Body of pancreas (tissue), 4 donors: Measurements from ENCODE around the gene KLHL29. TPM values are rescaled to one million over a fixed set of nuclear protein-coding genes. Genes with fewer than 3 reads are reported as not detected.

Source experiments
- ATAC-seq: fragments of 150-250 bp; one replicate; pipeline ENCODE4 v1.9.1; 2016
- DNase-seq, 4 donors: peaks; one replicate each; pipeline ENCODE4 v3.0.0-alpha.2; 2019
- H3K27ac ChIP-seq, 4 donors: fragments of 200-600 bp; sonication (generic); 1 replicate in 3 of 4; 2 replicates in 1 of 4; pipeline versions ENCODE4 v1.5.1 to v1.6.1; 2016 to 2019; ENCODE audit warnings: mild to moderate bottlenecking in 1 of 4, mixed read lengths in 1 of 4, moderate library complexity in 1 of 4
- H3K27me3 ChIP-seq, 2 donors: fragments of 200-600 bp; sonication (generic); one replicate each; pipeline ENCODE4 v1.6.0; 2016; ENCODE audit warnings: mild to moderate bottlenecking in 1 of 2
- H3K36me3 ChIP-seq, 2 donors: fragments of 200-600 bp; sonication (generic); replicated peaks in 1 of 2; 2 replicates each; pipeline ENCODE4 v1.5.1; 2016; ENCODE audit warnings: low read depth in 2 of 2; ENCODE audit not compliant: insufficient read depth in 1 of 2
- H3K4me1 ChIP-seq: fragments of 200-600 bp; sonication (generic); one replicate; pipeline ENCODE4 v1.6.0; 2016
- H3K4me3 ChIP-seq, 2 donors: fragments of 200-600 bp; sonication (generic); 1 replicate in 1 of 2; 2 replicates in 1 of 2; pipeline ENCODE4 v1.5.1; 2016 to 2019
- H3K9me3 ChIP-seq, 3 donors: fragments of 200-600 bp; sonication (generic); 1 replicate in 2 of 3; 2 replicates in 1 of 3; pipeline ENCODE4 v1.5.1; 2016
- POLR2A ChIP-seq, 3 donors: fragments of 450-650 bp; IDR thresholded peaks; one replicate each; pipeline ENCODE4 v1.6.1; 2016; ENCODE audit warnings: antibody characterized with exemption in 3 of 3, mild to moderate bottlenecking in 2 of 3
- WGBS, 2 donors: methylation state at CpG; one replicate each; pipeline ENCODE4 v1.1.5; 2017; 5-methylcytosine and 5-hydroxymethylcytosine counted together
- intact Hi-C: fragments of 100-400 bp; cut with DNase I; formaldehyde crosslinking; loops from one replicate; pipeline ENCODE4 v1.15.1; 2023
- total RNA-seq, 2 donors: library from RNA; depleted of rRNA; stranded (reverse); fragments of >200 nt; gene quantifications; one replicate each; pipeline ENCODE4 v1.1.0, GENCODE V29; 2016
- TF ChIP-seq, protein P1 (sequence below), 7 experiments: fragments of 450-650 bp in 4 of 7; fragments of 200-600 bp in 3 of 7; sonication (generic) in 3 of 7; IDR thresholded peaks; one replicate each; pipeline ENCODE4 v1.5.1; 2016 to 2019; ENCODE audit warnings: antibody characterized with exemption in 7 of 7

Gene KLHL29
- total RNA-seq, 2 donors from 2014 or later, result 4.0 to 4.4 TPM

DNA sequence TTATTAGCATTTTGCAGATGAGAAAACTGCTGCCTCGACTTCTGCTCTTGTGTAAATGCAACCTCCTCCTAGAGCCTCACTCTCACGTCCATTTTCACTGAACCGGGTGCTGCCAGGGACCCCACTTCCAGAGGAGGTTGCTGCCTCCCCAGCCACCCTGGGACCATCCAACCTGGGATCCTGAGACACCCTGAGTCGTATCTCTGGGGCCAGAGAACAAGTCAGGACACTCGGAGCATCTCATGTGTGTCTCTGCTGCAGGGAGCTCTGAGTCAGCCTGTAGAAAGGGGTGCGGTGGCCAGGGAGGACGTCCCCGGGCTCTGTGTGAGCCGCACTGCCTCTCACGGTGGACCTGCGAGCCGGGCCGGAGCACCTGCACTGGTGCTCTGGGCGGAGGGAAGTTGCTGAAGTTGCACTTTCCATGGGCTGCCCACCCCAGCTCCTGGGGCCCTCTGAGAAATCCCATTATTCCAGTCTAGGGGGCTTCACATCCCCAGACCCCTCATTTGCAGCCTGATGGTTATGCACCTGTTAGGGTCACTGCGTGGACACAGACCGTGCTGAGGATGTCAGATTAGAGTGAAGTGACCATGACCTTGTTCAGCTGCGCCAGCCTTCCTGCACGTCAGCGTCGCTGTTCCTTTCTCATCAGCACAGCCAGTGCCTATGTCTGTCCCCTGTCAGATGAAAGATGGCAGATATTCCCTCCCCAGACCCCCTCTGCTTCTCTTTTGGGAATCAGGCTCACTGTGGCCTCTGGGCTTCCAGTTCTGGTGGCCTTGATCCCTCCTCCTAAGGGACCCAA is 230.4 kb downstream of the KLHL29 start:
- ATAC-seq, result no peak
- Histone ChIP-seq H3K9me3 (peaks cover 0 to 6% (median 0%) of the 10 kb centered on the region in 3 donors), H3K4me1 (no peaks in the 10 kb centered on the region), H3K4me3 (no peak overlapping the region), H3K36me3 (no peaks in the 10 kb centered on the region), H3K27me3 (no peaks in the 10 kb centered on the region), H3K27ac (no peak overlapping the region)
- WGBS, 2 donors, result 74 to 83% methylated on average over 7 to 20 of the region's 20 CpGs
- TF ChIP-seq, protein P1, sequence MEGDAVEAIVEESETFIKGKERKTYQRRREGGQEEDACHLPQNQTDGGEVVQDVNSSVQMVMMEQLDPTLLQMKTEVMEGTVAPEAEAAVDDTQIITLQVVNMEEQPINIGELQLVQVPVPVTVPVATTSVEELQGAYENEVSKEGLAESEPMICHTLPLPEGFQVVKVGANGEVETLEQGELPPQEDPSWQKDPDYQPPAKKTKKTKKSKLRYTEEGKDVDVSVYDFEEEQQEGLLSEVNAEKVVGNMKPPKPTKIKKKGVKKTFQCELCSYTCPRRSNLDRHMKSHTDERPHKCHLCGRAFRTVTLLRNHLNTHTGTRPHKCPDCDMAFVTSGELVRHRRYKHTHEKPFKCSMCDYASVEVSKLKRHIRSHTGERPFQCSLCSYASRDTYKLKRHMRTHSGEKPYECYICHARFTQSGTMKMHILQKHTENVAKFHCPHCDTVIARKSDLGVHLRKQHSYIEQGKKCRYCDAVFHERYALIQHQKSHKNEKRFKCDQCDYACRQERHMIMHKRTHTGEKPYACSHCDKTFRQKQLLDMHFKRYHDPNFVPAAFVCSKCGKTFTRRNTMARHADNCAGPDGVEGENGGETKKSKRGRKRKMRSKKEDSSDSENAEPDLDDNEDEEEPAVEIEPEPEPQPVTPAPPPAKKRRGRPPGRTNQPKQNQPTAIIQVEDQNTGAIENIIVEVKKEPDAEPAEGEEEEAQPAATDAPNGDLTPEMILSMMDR (IDR thresholded peaks at IDR 0.05), result no peak
- TF ChIP-seq POLR2A (IDR thresholded peaks at IDR 0.05), result no peak
- DNase-seq, result no peak
- intact Hi-C loops, result no loop called here

- H3K27ac ChIP-seq, result no peak overlapping the region
- H3K4me3 ChIP-seq, result no peak overlapping the region
- 39 to 59% methylated on average over 10 to 15 of the region's 15 CpGs for WGBS, 2 donors
- no peak for TF ChIP-seq POLR2A (IDR thresholded peaks at IDR 0.05)
- H3K4me1 ChIP-seq, result no peaks in the 10 kb centered on the region
- no peaks in the 10 kb centered on the region for H3K36me3 ChIP-seq
- intact Hi-C loops, result no loop called here
- DNase-seq (no peak), ATAC-seq (no peak)
- H3K9me3 ChIP-seq, result no peaks in the 10 kb centered on the region
- no peaks in the 10 kb centered on the region for H3K27me3 ChIP-seq
Observed at GRCh38 chr2:23616630-23617029, 231.7 kb downstream of the KLHL29 start.

DNA sequence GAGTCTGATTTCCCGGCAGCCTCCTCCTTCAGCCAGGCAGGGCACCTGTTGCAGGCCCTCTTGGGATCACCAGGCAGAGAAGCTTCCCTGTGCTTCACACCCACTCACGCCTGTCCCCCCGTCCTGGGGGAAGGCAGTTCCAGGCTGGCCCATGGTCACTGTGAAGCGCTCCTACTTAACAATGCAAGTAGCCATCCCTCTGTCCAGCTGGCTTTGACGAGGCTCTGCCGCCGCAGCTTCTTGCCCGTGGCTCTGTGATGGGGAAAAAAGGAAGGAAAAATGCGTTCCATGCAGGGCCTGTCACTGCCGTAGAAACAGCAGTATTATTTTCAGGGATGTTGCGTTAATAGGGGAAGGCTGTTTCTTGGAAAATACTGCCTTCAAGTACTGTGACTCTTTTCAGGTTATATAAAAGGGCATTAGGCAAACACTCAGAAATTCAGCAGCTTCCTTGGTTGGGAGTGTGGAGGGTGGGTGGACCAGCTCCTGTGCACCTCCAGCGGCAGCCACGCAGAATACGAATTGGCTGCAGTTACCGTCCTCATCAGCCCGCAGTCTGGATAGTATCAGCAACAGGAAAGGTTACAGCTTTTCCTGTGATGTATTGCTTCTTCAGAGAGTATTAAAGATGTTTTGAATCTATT is 232.3 kb downstream of the KLHL29 start:
- peak; percentile 65 for ATAC-seq
- TF ChIP-seq, protein P1 (IDR thresholded peaks at IDR 0.05), result no peak
- TF ChIP-seq POLR2A (IDR thresholded peaks at IDR 0.05), result no peak
- H3K27me3 ChIP-seq, result no peaks in the 10 kb centered on the region
- 57 to 78% methylated on average over 15 to 16 of the region's 16 CpGs for WGBS, 2 donors
- H3K27ac ChIP-seq, result no peak overlapping the region
- no peaks in the 10 kb centered on the region for H3K9me3 ChIP-seq
- intact Hi-C loops, result no loop called here
- DNase-seq, result peak in 3 of 4 donors; percentile 23 to 48 (median 32)
- no peaks in the 10 kb centered on the region for H3K36me3 ChIP-seq
- no peaks in the 10 kb centered on the region for H3K4me1 ChIP-seq
- no peak overlapping the region for H3K4me3 ChIP-seq

- DNase-seq (peak in 2 of 4 donors; percentile 16 to 23), ATAC-seq (no peak)
- Histone ChIP-seq H3K4me3 (no peak overlapping the region), H3K27me3 (no peaks in the 10 kb centered on the region), H3K36me3 (no peaks in the 10 kb centered on the region), H3K27ac (no peak overlapping the region), H3K9me3 (no peaks in the 10 kb centered on the region), H3K4me1 (no peaks in the 10 kb centered on the region)
- intact Hi-C loops, result no loop called here
- WGBS, 2 donors, result 83 to 84% methylated on average over 15 of the region's 15 CpGs
- TF ChIP-seq, protein P1 (IDR thresholded peaks at IDR 0.05), result no peak
- TF ChIP-seq POLR2A (IDR thresholded peaks at IDR 0.05), result no peak
Observed at GRCh38 chr2:23617811-23618215, 232.8 kb downstream of the KLHL29 start.

DNA sequence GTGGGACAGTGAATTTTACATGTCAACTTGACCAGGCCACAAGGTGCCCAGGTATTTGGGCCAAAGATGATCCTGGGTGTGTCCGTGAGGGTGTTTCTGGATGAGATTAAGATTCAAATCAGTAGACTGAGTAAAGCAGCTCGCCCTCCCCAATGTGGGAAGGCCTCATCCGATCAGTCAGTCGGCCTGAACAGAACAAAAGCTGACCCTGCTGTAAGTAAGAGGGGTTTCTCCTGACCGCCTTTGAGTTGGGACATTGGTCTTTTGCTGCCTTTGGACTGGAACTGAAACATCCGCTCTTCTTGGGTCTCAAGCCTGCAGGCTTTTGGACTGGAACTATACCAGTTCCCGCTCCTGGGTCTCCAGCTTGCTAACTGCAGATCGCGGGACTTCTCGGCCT is 233.3 kb downstream of the KLHL29 start:
- DNase-seq (no peak), ATAC-seq (no peak)
- Histone ChIP-seq H3K4me1 (no peaks in the 10 kb centered on the region), H3K27ac (no peak overlapping the region), H3K4me3 (no peak overlapping the region), H3K27me3 (no peaks in the 10 kb centered on the region), H3K9me3 (no peaks in the 10 kb centered on the region), H3K36me3 (no peaks in the 10 kb centered on the region)
- no peak for TF ChIP-seq POLR2A (IDR thresholded peaks at IDR 0.05)
- TF ChIP-seq, protein P1 (IDR thresholded peaks at IDR 0.05), result no peak
- intact Hi-C loops, result no loop called here
- 88 to 90% methylated on average over 10 of the region's 10 CpGs for WGBS, 2 donors
